ENCODE measurements around the gene VAT1L. TPM values are rescaled to one million over a fixed set of nuclear protein-coding genes. Genes with fewer than 3 reads are reported as not detected.

The VAT1L gene
- total and polyA plus RNA-seq, 2 donors (not counting 3 experiments of a cell fraction or from before 2014, with no cell fraction given), result 0.46 to 1.5 TPM

DNA sequence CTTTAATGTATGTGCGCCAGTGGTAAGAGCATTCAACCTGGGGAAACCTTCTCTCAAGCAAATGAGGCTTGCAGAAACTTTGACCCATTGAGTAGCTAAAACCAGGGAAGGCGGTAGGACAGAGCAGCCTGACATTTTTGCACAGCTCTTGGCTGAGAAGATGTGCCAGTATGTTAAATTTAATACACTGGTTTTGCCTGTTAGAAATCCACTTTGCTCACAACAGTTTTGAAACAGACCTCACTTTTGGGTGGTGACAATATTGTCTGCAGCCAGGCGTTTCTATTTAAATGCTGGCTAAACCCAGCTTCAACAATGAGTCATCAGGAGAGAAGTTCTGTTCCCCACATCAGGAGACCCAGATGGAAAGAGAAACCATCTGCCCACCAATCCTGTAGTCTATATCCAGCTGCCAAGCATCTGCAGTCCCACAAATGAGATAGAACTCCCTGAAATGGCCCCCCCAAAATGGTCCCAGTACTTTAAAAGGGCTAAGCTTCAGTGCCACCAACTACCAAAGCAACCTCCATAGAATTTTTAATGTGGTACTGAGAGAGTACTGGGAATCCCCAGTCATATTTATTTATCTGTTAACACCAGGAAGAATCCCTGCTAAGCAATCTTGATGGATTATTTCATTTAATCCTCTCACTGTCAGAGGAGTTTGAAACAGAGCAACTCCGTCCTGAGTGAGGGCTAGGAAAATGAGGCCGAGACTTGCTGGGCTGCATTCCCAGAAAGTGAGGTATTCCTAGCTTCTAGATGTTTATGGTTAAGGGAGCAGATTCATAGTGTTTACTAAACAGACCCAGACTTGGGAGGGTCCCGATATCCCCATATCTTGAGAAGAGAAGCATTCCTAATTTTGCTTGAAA, 205.0 kb downstream of the VAT1L start:
- CTCF ChIA-PET, result interaction anchor here (1.7 to 3.6 kb wide), 2 partner anchors 8 to 10 kb away, joined by 3 to 12 read pairs; no protein-coding TSS in a partner anchor
- POLR2A ChIA-PET, result no interaction called here

More for the DNA sequence above, 205.0 kb downstream of the VAT1L start:
- no peak for DNase-seq (ENCODE audit: low read depth, low spot score)
- Histone ChIP-seq H3K9ac (replicated peaks; ENCODE audit: extremely low read depth, insufficient read depth, low read length) (no peak overlapping the region), H3K27ac (ENCODE audit: insufficient read depth, low read depth, low read length) (no peak overlapping the region), H3K36me3 (ENCODE audit: control insufficient read depth in 2 of 2, extremely low read depth in 1 of 2, insufficient read depth in 2 of 2, low read length in 2 of 2) (no peaks in the 10 kb centered on the region), H3K4me1 (ENCODE audit: control insufficient read depth, extremely low read depth, insufficient read depth, low read length) (no peaks in the 10 kb centered on the region), H3K9me1 (replicated peaks; ENCODE audit: control insufficient read depth, extremely low read depth, insufficient read depth, low read length) (no peaks in the 10 kb centered on the region), H3K4me2 (ENCODE audit: insufficient read depth, low read length) (no peak overlapping the region), H2AFZ (ENCODE audit: low read depth, low read length) (no peak overlapping the region), H4K20me1 (replicated peaks; ENCODE audit: control insufficient read depth, extremely low read depth, insufficient read depth, low read length) (no peaks in the 10 kb centered on the region), H3K4me3 (replicated peaks in 1 of 3; ENCODE audit: insufficient read depth in 1 of 3, low read depth in 1 of 3, low read length in 3 of 3) (no peak overlapping the region), H3K9me3 (replicated peaks; ENCODE audit: control insufficient read depth, insufficient read depth, low read length) (no peaks in the 10 kb centered on the region), H3K27me3 (ENCODE audit: control insufficient read depth in 2 of 2, insufficient read depth in 2 of 2, low read length in 2 of 2) (no peaks in the 10 kb centered on the region), H3K79me2 (ENCODE audit: control insufficient read depth, insufficient read depth, low read length) (no peaks in the 10 kb centered on the region)
- no peak for FAIRE-seq
- intact Hi-C loops (cut with micrococcal nuclease), result no loop called here
- dilution Hi-C loops (cut with MboI; ENCODE audit: extremely low pct_ligation_motif_present, low sequenced_read_pairs), result no loop called here
- no TSS peak for BruUV-seq (replicated peaks)
- no peak for TF ChIP-seq EZH2 (IDR thresholded peaks at IDR 0.05; ENCODE audit: borderline replicate concordance, low read depth, low read length, severe bottlenecking)
- no peak for TF ChIP-seq FOS (IDR thresholded peaks at IDR 0.05; ENCODE audit: borderline replicate concordance, insufficient read depth, low read length)
- TF ChIP-seq JUN (IDR thresholded peaks at IDR 0.05; ENCODE audit: borderline replicate concordance, insufficient read depth, insufficient read length, low read depth), result no peak
- TF ChIP-seq, protein P1, sequence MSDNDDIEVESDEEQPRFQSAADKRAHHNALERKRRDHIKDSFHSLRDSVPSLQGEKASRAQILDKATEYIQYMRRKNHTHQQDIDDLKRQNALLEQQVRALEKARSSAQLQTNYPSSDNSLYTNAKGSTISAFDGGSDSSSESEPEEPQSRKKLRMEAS (IDR thresholded peaks at IDR 0.05; ENCODE audit: insufficient read depth, insufficient read length), result no peak
- TF ChIP-seq POLR2A (IDR thresholded peaks at IDR 0.05; ENCODE audit: low read depth, low read length), result no peak
- TF ChIP-seq GATA2 (IDR thresholded peaks at IDR 0.05; ENCODE audit: insufficient read depth, insufficient read length, low read depth, low read length), result no peak
- TF ChIP-seq POLR2AphosphoS5 (IDR thresholded peaks at IDR 0.05; ENCODE audit: insufficient read depth, low read depth, low read length), result no peak
- TF ChIP-seq, protein P2, sequence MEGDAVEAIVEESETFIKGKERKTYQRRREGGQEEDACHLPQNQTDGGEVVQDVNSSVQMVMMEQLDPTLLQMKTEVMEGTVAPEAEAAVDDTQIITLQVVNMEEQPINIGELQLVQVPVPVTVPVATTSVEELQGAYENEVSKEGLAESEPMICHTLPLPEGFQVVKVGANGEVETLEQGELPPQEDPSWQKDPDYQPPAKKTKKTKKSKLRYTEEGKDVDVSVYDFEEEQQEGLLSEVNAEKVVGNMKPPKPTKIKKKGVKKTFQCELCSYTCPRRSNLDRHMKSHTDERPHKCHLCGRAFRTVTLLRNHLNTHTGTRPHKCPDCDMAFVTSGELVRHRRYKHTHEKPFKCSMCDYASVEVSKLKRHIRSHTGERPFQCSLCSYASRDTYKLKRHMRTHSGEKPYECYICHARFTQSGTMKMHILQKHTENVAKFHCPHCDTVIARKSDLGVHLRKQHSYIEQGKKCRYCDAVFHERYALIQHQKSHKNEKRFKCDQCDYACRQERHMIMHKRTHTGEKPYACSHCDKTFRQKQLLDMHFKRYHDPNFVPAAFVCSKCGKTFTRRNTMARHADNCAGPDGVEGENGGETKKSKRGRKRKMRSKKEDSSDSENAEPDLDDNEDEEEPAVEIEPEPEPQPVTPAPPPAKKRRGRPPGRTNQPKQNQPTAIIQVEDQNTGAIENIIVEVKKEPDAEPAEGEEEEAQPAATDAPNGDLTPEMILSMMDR (IDR thresholded peaks at IDR 0.05; ENCODE audit: extremely low read depth in 1 of 2, insufficient read depth in 1 of 2, low read depth in 1 of 2, low read length in 2 of 2), result no peak
- TF ChIP-seq MYC (IDR thresholded peaks at IDR 0.05; ENCODE audit: low read depth, low read length), result no peak
